Activated CD4-positive, alpha-beta memory T cell treated with anti-CD3 and anti-CD28 coated beads for 36 hours (primary cell): Measurements from ENCODE around the gene HLA-F. TPM values are rescaled to one million over a fixed set of nuclear protein-coding genes. Genes with fewer than 3 reads are reported as not detected.

Experiments
- CTCF ChIA-PET: fragments of 350-600 bp; sonication (Branson Sonifier 250); formaldehyde crosslinking; loops from one replicate; lab custom pipeline; 2021; ENCODE audit warnings: antibody characterized with exemption, inconsistent platforms; lab: Charles Lee
- POLR2A ChIA-PET: fragments of 350-600 bp; sonication (Branson Sonifier 250); formaldehyde crosslinking; loops from one replicate; lab custom pipeline; 2021; ENCODE audit warnings: antibody characterized with exemption; lab: Charles Lee
- DNase-seq: peaks from one replicate; pipeline ENCODE4 v3.0.0-alpha.2; 2020
- H3K27ac Mint-ChIP-seq: one replicate; pipeline ENCODE4 v1.8.0; 2021; ENCODE audit warnings: mixed read lengths
- H3K27me3 Mint-ChIP-seq: one replicate; pipeline ENCODE4 v1.8.0; 2021; ENCODE audit warnings: mixed read lengths
- H3K36me3 Mint-ChIP-seq: one replicate; pipeline ENCODE4 v1.8.0; 2021; ENCODE audit warnings: mixed read lengths
- H3K4me1 Mint-ChIP-seq: one replicate; pipeline ENCODE4 v1.8.0; 2021; ENCODE audit warnings: low read depth, mixed read lengths
- H3K4me3 Mint-ChIP-seq: one replicate; pipeline ENCODE4 v1.8.0; 2021; ENCODE audit warnings: mild to moderate bottlenecking, mixed read lengths
- H3K9me3 Mint-ChIP-seq: one replicate; pipeline ENCODE4 v1.8.0; 2021; ENCODE audit warnings: mixed read lengths
- intact Hi-C: fragments of 100-400 bp; cut with micrococcal nuclease; formaldehyde crosslinking; loops from one replicate; pipeline ENCODE4 v1.15.1; 2023
- total RNA-seq, 2 experiments: library from RNA; stranded (reverse); gene quantifications; one replicate each; pipeline ENCODE4 v1.2.3, GENCODE V29; 2021

The HLA-F gene
- total RNA-seq = 100 to 1,000 TPM; 256 to 270 TPM

DNA sequence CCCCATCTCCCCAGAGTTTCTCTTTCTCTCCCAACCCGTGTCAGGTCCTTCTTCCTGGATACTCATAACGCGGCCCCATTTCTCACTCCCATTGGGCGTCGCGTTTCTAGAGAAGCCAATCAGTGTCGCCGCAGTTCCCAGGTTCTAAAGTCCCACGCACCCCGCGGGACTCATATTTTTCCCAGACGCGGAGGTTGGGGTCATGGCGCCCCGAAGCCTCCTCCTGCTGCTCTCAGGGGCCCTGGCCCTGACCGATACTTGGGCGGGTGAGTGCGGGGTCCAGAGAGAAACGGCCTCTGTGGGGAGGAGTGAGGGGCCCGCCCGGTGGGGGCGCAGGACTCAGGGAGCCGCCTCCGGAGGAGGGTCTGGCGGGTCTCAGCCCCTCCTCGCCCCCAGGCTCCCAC, at the start of gene HLA-F:
HLA-F (plus strand) TSS at position 173 of the 404 bp plus-strand sequence; CDS start at position 203, 30 bp downstream.
- Mint-ChIP-seq H3K27ac (peak within 1 kb of the TSS; percentile 92), H3K4me3 (peak within 1 kb of the TSS; percentile 86), H3K9me3 (no peaks in the 10 kb centered on the region), H3K27me3 (no peaks in the 10 kb centered on the region), H3K4me1 (peaks cover 58% of the 10 kb centered on the region), H3K36me3 (peaks cover 44% of the 10 kb centered on the region)
- POLR2A ChIA-PET = no interaction called here
- intact Hi-C loops = loop anchor here (5.0 kb wide), 2 partner anchors 339 to 489 kb away; partner anchors contain the start of genes POLR1H and TRIM26
- CTCF ChIA-PET = interaction anchor here (1.8 kb wide), 1 partner anchor 15 kb away, joined by 5 read pairs; no protein-coding TSS in a partner anchor
- DNase-seq = peak; percentile 90

DNA sequence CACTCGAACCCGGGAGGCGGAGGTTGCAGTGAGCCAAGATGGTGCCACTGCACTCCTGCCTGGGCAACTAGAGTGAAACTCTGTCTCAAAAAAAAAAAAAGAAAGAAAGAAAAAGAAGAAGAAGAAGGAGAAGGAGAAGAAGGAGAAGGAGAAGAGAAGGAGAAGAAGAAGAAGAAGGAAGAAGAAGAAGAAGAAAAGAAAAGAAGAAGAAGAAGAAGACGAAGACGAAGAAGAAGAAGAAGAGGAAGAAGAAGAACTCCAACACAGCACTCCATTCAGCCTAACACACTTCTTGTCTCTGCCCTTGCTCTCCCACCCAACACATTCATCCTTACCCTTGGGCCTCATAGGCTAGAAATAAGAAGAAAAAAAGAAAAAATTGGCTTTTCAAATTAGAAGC, 49.2 kb upstream of the HLA-F start:
- Mint-ChIP-seq H3K9me3 (no peaks in the 10 kb centered on the region), H3K36me3 (no peaks in the 10 kb centered on the region), H3K27ac (no peak overlapping the region), H3K4me1 (peaks cover 6% of the 10 kb centered on the region), H3K4me3 (no peak overlapping the region), H3K27me3 (peaks cover 4% of the 10 kb centered on the region)
- CTCF ChIA-PET = interaction anchor here (4.2 kb wide), 1 partner anchor 21 kb away, joined by 22 read pairs; no protein-coding TSS in a partner anchor
- POLR2A ChIA-PET = no interaction called here
- no peak for DNase-seq
- intact Hi-C loops = no loop called here

DNA sequence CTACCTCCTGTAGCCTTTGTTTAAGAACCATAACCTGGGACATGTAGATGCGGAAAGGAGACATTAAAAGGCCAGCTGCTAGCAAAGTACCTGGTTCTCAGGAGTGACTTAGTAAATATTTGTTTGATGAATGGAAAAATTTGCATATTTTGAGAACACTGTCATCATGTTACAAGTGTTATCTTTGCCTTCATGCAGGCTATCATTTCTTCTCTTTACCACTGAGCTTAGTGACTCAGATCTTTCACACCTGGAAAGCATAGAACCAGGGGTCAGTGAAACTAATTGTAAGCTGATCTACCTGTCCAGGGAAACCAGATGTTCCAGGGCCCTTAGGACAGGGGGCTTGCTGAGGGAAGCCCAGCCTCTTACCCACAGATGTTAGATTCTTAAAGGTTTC, 47.7 kb upstream of the HLA-F start:
- CTCF ChIA-PET = interaction anchor here (0.6 to 1.6 kb wide), 2 partner anchors 10 to 22 kb away, joined by 3 to 12 read pairs; no protein-coding TSS in a partner anchor
- H3K27me3 Mint-ChIP-seq = peaks cover 9% of the 10 kb centered on the region
- H3K4me1 Mint-ChIP-seq = peaks cover 6% of the 10 kb centered on the region
- H3K27ac Mint-ChIP-seq = no peak overlapping the region
- no peak overlapping the region for H3K4me3 Mint-ChIP-seq
- no peak for DNase-seq
- POLR2A ChIA-PET = no interaction called here
- no peaks in the 10 kb centered on the region for H3K36me3 Mint-ChIP-seq
- intact Hi-C loops = no loop called here
- H3K9me3 Mint-ChIP-seq = no peaks in the 10 kb centered on the region

DNA sequence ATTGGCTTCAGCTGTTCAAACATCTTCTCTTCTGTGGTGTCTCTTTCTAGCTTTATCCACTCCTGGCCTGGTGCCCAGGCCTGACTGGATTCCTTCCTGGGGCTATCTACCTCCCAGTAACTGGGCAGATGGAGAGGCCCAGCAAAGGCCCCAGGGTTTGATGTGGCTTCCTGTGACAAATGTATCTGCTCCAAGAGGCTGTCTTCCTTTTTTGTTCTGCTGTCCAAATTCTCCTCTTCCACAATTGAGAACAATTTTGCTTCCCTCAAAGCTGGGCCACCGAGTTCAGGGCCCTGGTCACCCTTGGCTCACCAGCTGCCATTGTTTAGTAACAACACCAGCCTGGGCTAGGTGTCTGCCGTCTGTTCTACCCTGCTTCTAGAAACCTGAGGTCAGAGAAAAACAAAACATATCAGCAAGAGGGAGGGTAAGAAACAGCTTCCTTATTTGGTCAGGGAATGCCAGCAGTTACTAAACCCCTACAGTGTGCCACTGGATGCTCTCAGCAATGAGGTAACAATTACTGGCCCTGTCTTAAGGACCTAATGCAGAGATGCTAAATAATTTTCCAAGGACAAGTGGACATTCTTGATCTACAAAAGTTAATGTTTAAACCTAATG, 46.1 kb upstream of the HLA-F start:
- H3K36me3 Mint-ChIP-seq = no peaks in the 10 kb centered on the region
- no peak for DNase-seq
- no peak overlapping the region for H3K27ac Mint-ChIP-seq
- ChIA-PET POLR2A (no interaction called here), CTCF (interaction anchor here (0.8 to 4.0 kb wide), 3 partner anchors 24 to 88 kb away, joined by 3 to 18 read pairs (median 4); no protein-coding TSS in a partner anchor)
- H3K4me1 Mint-ChIP-seq = peaks cover 6% of the 10 kb centered on the region
- no peaks in the 10 kb centered on the region for H3K9me3 Mint-ChIP-seq
- H3K4me3 Mint-ChIP-seq = no peak overlapping the region
- peaks cover 7% of the 10 kb centered on the region for H3K27me3 Mint-ChIP-seq
- intact Hi-C loops = no loop called here

DNA sequence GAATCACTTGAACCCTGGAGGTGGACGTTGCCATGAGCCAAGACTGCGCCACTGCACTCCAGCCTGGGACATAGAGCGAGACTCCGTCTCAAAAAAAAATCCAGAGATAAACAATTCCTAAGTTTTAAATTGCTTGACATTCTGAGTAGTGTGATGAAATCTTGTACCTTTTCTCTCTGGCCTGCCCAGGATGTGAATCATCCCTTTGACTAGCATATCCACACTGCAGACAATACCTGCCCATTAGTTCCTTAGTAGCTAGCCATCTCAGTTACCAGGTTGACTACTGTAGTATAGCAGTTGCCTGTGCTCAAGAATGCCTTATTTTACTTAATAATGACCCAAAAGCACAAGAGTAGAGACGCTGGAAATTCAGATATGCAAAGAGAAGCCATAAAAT, 45.1 kb upstream of the HLA-F start:
- Mint-ChIP-seq H3K27ac (no peak overlapping the region), H3K4me1 (peaks cover 6% of the 10 kb centered on the region), H3K36me3 (no peaks in the 10 kb centered on the region), H3K4me3 (no peak overlapping the region), H3K9me3 (no peaks in the 10 kb centered on the region), H3K27me3 (peaks cover 6% of the 10 kb centered on the region)
- ChIA-PET POLR2A (no interaction called here), CTCF (interaction anchor here (0.7 to 4.0 kb wide), 2 partner anchors 23 to 25 kb away, joined by 3 to 18 read pairs; no protein-coding TSS in a partner anchor)
- DNase-seq = no peak
- intact Hi-C loops = no loop called here

DNA sequence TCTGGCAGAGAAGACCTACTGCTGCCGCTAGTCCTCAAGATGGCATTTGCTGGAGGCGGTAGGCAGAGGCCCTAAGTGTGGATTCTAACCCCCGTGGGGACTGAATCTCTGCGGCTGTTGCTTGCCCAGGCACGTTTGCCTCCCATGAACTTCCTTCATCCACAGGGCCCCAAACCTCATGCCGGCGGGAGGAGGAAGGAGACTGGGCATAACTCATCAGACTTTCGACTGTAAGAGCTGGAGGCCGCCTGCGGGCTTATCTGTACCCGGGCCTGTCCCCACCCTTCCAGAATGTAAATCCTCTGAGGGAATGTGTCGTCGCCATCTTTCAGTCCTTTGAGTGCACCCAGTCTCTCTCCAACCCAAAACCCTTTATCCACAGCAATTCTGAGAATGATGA, 43.3 kb upstream of the HLA-F start:
- POLR2A ChIA-PET = no interaction called here
- Mint-ChIP-seq H3K4me1 (peaks cover 9% of the 10 kb centered on the region), H3K27me3 (peaks cover 6% of the 10 kb centered on the region), H3K4me3 (no peak overlapping the region), H3K27ac (no peak overlapping the region), H3K9me3 (peaks cover 1% of the 10 kb centered on the region), H3K36me3 (no peaks in the 10 kb centered on the region)
- intact Hi-C loops = no loop called here
- CTCF ChIA-PET = interaction anchor here (4.0 kb wide), 1 partner anchor 27 kb away, joined by 18 read pairs; no protein-coding TSS in a partner anchor
- DNase-seq = no peak

DNA sequence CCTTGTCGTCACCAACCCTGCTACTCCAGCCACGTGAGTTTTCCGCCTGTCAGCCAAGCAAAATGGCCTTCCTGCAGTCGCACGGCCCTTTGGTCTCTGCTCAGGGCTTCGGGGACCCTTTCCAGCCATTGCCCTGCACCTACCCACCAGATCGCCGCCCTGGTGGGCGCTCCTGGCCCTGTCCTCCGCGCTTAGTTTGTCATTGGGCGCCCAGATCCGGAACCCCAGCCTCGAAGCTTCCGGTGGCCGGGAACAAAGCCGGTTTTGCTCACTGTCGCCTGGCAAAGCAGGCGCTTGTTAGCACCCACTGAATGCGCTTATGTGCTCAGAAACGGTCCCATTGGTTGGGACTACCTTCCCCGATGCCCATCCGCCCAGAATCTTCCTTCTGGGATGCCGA, 42.8 kb upstream of the HLA-F start:
- intact Hi-C loops = no loop called here
- H3K27me3 Mint-ChIP-seq = peaks cover 6% of the 10 kb centered on the region
- peaks cover 2% of the 10 kb centered on the region for H3K9me3 Mint-ChIP-seq
- POLR2A ChIA-PET = no interaction called here
- no peak overlapping the region for H3K27ac Mint-ChIP-seq
- no peaks in the 10 kb centered on the region for H3K36me3 Mint-ChIP-seq
- no peak for DNase-seq
- no peak overlapping the region for H3K4me3 Mint-ChIP-seq
- CTCF ChIA-PET = no interaction called here
- H3K4me1 Mint-ChIP-seq = peaks cover 9% of the 10 kb centered on the region

DNA sequence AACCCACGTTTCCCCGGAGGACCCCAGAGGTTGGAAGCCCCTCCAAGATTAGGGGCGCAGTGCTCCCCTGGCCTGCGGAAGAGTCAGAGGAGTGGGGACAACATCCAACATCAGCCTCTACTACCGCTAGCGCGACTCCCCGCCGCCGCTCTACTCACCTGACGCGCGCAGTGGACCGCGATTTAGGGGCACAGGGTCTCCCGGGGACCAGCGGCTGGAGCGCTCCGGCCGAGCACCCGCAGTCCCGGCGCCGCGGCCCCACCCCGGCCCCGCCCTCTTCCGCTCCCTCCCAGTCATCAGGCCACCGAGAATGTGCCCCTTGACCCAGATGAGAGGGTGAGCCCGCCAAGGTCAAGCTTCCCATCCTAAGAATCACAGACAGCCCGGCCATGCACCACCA, 42.3 kb upstream of the HLA-F start, which contains the start of gene ZFP57:
ZFP57 (minus strand) TSS at position 249 of the 400 bp plus-strand sequence. CDS start 4,149 bp downstream, outside the sequence.
- Mint-ChIP-seq H3K36me3 (no peaks in the 10 kb centered on the region), H3K27me3 (peaks cover 6% of the 10 kb centered on the region), H3K4me1 (peaks cover 9% of the 10 kb centered on the region), H3K27ac (no peak within 1 kb of the TSS), H3K9me3 (peaks cover 2% of the 10 kb centered on the region), H3K4me3 (no peak within 1 kb of the TSS)
- ChIA-PET POLR2A (no interaction called here), CTCF (no interaction called here)
- DNase-seq = no peak
- intact Hi-C loops = no loop called here

DNA sequence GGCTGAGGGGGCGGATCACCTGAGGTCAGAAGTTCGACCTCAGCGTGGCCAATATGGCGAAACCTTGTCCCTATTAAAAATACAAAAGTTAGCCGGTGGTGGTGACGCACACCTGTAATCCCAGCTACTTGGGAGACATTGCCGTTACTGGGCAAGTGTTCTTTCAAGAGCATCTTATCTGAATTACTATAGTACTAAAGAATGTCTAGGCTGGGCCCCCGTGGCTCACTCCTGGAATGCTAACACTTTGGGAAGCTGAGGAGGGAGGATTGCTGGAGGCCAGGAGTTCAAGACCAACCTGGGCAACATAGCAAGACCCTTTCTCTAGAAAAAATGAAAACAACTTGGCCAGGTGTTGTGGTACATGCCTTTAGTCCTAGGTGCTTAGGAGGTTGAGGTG, 41.4 kb upstream of the HLA-F start:
- peaks cover 7% of the 10 kb centered on the region for H3K4me1 Mint-ChIP-seq
- H3K27me3 Mint-ChIP-seq = peaks cover 7% of the 10 kb centered on the region
- ChIA-PET CTCF (interaction anchor here (1.0 kb wide), 1 partner anchor 32 kb away, joined by 4 read pairs; no protein-coding TSS in a partner anchor), POLR2A (no interaction called here)
- no peak overlapping the region for H3K4me3 Mint-ChIP-seq
- intact Hi-C loops = no loop called here
- no peak for DNase-seq
- no peak overlapping the region for H3K27ac Mint-ChIP-seq
- peaks cover 2% of the 10 kb centered on the region for H3K9me3 Mint-ChIP-seq
- no peaks in the 10 kb centered on the region for H3K36me3 Mint-ChIP-seq

DNA sequence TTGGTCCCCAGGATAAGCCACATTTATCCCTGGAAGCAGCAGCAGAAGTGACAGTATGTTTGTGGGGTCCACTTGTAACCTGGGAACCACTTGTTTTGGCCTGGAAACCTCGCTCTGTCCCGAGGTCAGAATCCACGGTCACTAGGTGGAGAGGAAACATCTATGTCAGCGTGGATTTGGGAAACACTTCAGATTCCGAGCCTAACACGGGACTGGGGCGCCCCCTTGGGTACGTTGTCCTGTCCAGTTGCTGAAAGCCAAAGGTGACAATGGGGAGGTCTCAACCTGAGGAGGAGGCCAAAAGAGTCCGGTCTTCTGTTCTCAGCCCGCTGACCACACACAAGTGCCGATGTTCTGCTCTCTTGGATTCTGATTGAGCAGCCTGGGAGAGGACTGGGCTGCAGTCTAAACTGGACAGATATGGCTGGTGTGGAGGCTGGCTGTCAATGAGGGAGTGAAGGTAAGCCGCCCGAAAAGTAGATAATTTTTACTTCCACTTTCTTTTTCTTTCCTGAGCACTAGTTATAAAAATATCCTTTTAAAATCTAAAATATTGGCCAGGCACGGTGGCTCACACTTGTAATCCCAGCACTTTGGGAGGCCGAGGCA, 37.4 kb upstream of the HLA-F start:
- ChIA-PET CTCF (interaction anchor here (2.6 kb wide), 1 partner anchor 32 kb away, joined by 11 read pairs; no protein-coding TSS in a partner anchor), POLR2A (no interaction called here)
- H3K27ac Mint-ChIP-seq = no peak overlapping the region
- H3K9me3 Mint-ChIP-seq = peaks cover 2% of the 10 kb centered on the region
- intact Hi-C loops = no loop called here
- H3K4me3 Mint-ChIP-seq = no peak overlapping the region
- DNase-seq = no peak
- peaks cover 3% of the 10 kb centered on the region for H3K4me1 Mint-ChIP-seq
- H3K27me3 Mint-ChIP-seq = peaks cover 4% of the 10 kb centered on the region
- no peaks in the 10 kb centered on the region for H3K36me3 Mint-ChIP-seq

DNA sequence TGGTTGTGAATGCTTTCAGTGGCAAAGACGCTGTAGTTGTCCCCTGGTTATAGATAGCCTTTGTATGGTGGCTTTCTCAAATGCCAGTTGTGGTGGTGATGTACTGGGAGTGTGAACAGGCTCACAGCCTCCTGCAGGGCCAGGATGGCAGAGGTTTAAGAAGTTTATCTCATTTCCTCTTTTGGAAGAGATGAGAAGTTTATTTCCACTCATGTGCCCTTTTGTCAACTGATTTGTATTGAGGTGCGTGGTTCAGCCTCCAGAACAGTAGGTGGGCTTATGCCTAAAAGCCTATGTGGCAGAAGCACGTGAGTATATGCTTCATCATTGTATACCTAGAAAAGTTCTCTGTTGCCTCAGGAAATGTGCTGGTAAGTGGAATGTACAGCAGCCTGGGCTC, 28.6 kb upstream of the HLA-F start:
- intact Hi-C loops = no loop called here
- Mint-ChIP-seq H3K36me3 (peaks cover 2% of the 10 kb centered on the region), H3K27ac (no peak overlapping the region), H3K4me3 (no peak overlapping the region), H3K27me3 (no peaks in the 10 kb centered on the region), H3K9me3 (peaks cover 7% of the 10 kb centered on the region), H3K4me1 (no peaks in the 10 kb centered on the region)
- CTCF ChIA-PET = interaction anchor here (0.9 to 6.4 kb wide), 2 partner anchors 42 to 57 kb away, joined by 3 to 53 read pairs; no protein-coding TSS in a partner anchor
- POLR2A ChIA-PET = no interaction called here
- no peak for DNase-seq
